Epithelial cell of esophagus (primary cell): ENCODE results near the gene VWA5B2.

Experiments used
- DNase-seq: peaks from one replicate; pipeline ENCODE4 v3.0.0; 2010; ENCODE audit warnings: low read depth
- H3K4me3 ChIP-seq: 2 replicates; pipeline ENCODE4 v1.5.1; 2011; ENCODE audit warnings: mild to moderate bottlenecking, low read length, control low read depth
- CTCF ChIP-seq: IDR thresholded peaks from 2 replicates; pipeline ENCODE4 v1.5.1; 2011; ENCODE audit warnings: low read depth, mild to moderate bottlenecking, low read length, control low read depth, inconsistent platforms; ENCODE audit not compliant: insufficient read depth; ENCODE audit errors: missing control alignments

The VWA5B2 gene

GRCh38 chr3:184236636-184237035, 7.3 kb downstream of the VWA5B2 start:
- no peak for TF ChIP-seq CTCF

GRCh38 chr3:184237211-184237610, 7.8 kb downstream of the VWA5B2 start:
- no peak for DNase-seq
- H3K4me3 ChIP-seq: no peak overlapping the region
- TF ChIP-seq CTCF: no peak

More at GRCh38 chr3:184236636-184237035, 7.3 kb downstream of the VWA5B2 start:
- DNase-seq: no peak
- no peak overlapping the region for H3K4me3 ChIP-seq

- H3K4me3 ChIP-seq: no peak overlapping the region
- TF ChIP-seq CTCF: no peak
- no peak for DNase-seq
Observed at GRCh38 chr3:184237807-184238206, 8.4 kb downstream of the VWA5B2 start.

- no peak for TF ChIP-seq CTCF
- no peak overlapping the region for H3K4me3 ChIP-seq
- no peak for DNase-seq
Observed at GRCh38 chr3:184238246-184238818, 8.9 kb downstream of the VWA5B2 start.

GRCh38 chr3:184239221-184239620, 9.8 kb downstream of the VWA5B2 start:
- no peak overlapping the region for H3K4me3 ChIP-seq
- TF ChIP-seq CTCF: no peak
- DNase-seq: no peak

- TF ChIP-seq CTCF: no peak
- DNase-seq: no peak
- H3K4me3 ChIP-seq: no peak overlapping the region
Observed at GRCh38 chr3:184239708-184240107, 10.3 kb downstream of the VWA5B2 start.
